ENCODE data around the gene TPRKB.
"Not testable (repeated sequence)": the region's sequence is repeated elsewhere in the genome, so short reads cannot be mapped to it uniquely, and the experiment has no call there.

The TPRKB gene

DNA sequence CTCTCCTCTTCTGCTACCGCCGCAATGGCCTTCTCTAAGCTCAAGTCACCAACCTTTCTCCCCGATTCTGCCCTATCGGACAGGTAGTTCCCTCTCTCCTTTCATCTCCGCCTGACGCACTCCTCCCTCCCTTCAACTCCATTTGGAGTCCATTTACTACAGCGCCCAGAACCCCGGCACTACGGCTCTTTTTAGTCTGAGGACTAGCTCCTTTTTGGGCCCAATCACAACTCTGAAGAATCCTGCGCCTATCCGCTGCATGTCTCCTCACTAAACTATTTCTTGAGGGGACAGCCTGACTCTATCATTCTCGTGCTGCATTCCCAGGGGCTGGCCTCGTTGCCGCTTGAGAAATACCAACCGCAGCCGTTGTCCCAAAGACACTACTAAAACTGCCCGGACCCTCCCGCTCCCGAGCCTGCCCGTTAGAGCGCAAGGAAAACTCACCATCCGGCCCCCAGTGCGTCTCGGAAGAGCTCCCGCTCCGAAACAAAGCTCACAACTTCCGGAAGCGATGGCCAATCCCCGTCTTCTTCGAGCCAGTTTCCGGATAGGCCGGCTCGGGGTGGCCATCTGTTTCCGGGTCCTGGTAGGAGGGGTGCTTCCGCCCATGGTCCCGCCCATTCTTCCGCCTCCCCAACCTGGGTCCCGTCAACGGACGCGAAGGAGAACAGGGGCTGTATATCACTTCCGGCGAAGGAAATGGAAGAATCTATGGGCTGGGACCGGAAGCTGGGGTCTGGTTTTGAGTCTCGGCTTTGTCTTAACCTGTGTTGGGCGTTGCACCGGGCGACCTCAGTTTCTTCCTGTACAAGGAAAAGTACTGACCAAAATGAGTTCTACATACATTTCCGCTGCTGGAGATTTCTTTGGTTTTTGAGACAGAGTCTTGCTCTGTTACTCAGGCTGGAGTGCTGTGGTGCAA is at the start of gene TPRKB:
TPRKB (minus strand) TSS at position 491 of the 925 bp plus-strand sequence. CDS start 2,776 bp downstream, outside the sequence.
- peak; percentile 93 for DNase-seq (ENCODE audit: low read depth)

DNA sequence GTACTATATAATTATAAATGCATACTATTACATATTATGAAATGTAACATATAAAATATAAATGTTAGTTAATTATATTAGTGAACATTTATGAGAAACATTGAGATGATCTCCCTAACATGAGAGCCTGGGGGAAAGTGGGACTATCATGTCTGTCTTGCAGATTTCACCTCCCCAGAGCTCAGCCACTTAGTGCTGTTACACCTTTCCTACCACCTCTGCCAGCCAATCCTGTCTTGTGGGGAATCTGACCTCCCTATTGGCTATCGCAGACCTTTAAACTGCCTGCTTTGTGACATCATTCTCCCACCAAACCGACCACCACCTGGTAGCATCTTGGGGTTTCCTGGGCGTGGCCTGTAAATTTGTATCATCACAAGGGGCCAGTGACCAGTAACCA is 46.7 kb upstream of the TPRKB start, which contains the start of gene C2orf78:
C2orf78 (plus strand) TSS at position 301 of the 400 bp plus-strand sequence. CDS start 127 bp downstream, outside the sequence.
- not testable (repeated sequence) for DNase-seq (ENCODE audit: low read depth)

DNA sequence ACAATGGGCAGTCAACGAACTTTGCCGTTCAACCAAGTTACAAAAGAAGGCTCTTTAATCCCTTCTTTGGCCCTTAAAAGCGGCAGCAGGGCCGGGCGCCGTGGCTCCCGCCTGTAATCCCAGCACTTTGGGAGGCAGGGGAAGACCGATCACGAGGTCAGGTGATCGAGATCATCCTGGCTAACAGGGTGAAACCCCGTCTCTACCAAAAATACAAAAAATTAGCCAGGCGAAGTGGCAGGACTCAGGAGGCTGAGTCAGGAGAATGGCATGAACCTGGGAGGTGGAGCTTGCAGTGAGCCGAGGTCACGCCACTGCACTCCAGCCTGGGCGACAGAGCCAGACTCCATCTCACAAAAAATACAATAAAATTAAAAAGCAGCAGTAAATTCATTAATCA is 46.3 kb upstream of the TPRKB start:
- not testable (repeated sequence) for DNase-seq (ENCODE audit: low read depth)

DNA sequence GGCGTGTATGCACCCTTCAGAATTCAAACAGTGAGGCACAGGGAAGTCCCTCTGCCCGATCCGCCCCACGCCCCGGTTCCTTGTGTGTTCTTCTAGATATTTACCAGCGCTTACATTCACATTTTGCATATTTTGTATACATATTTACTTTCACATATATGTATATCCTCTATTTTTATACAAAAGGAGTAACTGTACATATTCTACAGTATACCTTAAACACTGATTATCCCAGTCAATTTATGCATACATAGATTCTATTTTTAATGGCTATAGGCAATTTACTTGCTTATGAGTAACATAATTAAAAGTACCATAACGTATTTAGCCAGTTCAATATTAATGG is 43.1 kb upstream of the TPRKB start:
- DNase-seq (ENCODE audit: low read depth), result no peak

- peak; percentile 82 for DNase-seq (ENCODE audit: low read depth)
Measured at GRCh38 chr2:73779467-73780236, 42.5 kb upstream of the TPRKB start, which contains the start of gene DUSP11. TSS of gene DUSP11 (minus strand) at chr2:73780103. CDS start at chr2:73779974, 129 bp downstream.

DNA sequence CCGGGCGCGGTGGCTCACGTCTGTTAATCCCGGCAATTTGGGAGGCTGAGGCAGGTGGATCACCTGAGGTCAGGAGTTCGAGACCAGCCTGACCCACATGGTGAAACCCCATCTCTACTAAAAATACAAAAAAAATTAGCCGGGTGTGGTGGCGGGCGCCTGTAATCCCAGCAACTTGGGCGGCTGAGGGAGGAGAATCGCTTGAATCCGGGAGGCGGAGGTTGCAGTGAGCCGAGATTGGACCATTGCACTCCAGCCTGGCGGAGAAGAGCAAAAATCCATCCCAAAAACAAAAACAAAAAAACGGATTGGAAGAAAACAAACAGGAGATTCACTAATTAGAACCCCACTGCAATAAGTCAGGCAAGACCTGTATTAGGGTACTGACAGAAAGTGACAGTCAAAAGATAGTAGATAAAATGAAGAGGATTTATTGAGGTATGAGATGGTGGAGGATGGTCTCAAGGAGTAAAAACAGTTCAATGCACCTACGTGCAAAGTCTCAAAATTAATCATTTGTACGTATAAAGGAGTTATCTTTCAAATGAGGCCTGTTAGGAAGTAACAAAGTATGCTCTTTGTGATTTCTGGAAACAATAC is 41.8 kb upstream of the TPRKB start:
- DNase-seq (ENCODE audit: low read depth), result not testable (repeated sequence)

DNA sequence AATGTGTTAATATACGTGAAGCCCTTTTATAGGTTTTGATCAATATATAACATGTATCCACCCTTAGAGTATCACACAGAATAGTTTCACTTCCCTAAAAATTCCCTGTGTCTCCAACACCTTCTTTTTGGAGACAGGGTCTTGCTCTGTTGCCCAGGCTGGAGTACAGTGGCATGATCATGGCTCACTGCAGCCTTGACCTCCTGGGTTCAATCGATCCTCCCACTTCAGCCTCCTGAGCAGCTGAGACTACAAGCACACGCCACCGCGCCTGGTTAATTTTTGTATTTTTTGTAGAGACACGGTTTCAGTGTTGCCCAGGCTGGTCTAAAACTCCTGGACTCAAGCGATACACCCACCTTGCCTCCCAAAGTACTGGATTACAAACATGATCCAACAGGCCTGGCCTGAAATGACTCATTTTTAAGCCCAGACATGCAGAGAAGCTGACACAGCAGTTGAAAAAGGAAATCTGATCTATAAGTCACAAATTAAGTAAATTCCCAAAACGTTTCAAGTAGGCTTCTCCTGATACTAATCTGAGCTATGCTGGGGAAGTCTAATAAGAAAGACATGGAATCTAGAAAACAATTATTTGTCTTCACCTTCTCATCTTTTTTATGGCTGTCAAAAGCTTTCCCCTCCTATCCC is 39.8 kb upstream of the TPRKB start:
- DNase-seq (ENCODE audit: low read depth), result no peak

- DNase-seq (ENCODE audit: low read depth), result no peak
Measured at GRCh38 chr2:73776381-73776780, 39.2 kb upstream of the TPRKB start.

- DNase-seq (ENCODE audit: low read depth), result no peak
Measured at GRCh38 chr2:73772819-73773218, 35.7 kb upstream of the TPRKB start.

GRCh38 chr2:73770725-73771124 is 33.6 kb upstream of the TPRKB start:
- DNase-seq (ENCODE audit: low read depth), result no peak

DNA sequence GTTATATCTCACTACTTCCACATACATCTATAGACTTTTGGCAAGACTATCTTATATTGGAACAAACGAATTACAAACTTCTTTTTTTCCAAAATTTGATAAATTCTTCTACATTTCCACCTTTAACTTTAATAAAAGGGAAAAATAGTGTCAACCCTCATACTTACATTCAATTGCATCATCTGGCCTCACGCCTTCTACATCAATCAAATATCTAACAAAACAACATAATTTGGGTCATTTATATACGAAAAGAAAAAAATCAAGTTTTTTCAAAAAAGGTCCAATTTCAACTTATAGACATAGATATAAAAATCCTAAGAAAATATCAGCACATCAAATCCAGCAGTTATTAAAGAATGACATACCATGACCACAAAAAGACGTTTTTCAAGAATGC is 29.8 kb upstream of the TPRKB start:
- no peak for DNase-seq (ENCODE audit: low read depth)

- DNase-seq (ENCODE audit: low read depth), result no peak
Measured at GRCh38 chr2:73766349-73766748, 29.2 kb upstream of the TPRKB start.

DNA sequence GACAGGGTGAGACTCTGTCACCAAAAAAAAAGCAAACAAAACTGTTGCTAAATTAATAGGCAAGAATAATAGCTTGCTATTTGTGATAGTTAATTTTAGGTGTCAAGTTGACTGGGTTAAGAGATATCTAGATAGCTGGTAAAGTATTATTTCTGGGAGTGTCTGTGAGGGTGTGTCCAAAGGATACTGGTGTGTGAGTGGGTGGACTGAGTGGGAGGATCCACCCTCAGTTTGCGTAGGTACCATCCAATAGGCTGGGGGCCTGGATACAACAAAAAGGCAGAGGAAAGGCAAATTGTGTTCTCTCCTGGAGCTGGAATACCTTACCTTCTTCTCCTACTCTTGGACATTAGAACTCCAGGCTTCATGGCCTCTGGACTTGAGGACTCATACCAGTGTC is 27.8 kb upstream of the TPRKB start:
- DNase-seq (ENCODE audit: low read depth), result no peak

DNA sequence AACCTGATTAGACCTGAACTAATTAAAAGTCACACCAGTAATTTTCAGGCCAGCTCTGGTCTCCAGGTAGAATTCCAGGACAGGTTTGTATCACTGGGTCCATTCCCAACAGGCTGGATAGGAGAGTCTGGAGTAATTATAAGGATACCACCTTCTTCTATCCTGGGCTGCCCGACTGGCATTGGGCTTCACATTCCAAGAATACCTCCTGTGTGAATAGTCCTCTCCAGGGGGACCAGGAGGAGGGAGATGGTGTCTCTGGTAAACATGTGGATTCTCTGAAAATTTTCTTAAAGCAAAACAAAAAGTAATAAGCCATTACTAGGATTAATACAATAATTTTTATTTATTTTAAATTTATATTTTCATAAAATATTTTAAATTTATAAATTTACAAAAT is 25.4 kb upstream of the TPRKB start:
- no peak for DNase-seq (ENCODE audit: low read depth)

- DNase-seq (ENCODE audit: low read depth), result no peak
Measured at GRCh38 chr2:73759904-73760303, 22.8 kb upstream of the TPRKB start.

GRCh38 chr2:73759285-73759764 is 22.2 kb upstream of the TPRKB start:
- DNase-seq (ENCODE audit: low read depth), result no peak

GRCh38 chr2:73754332-73754731 is 17.2 kb upstream of the TPRKB start:
- not testable (repeated sequence) for DNase-seq (ENCODE audit: low read depth)

DNA sequence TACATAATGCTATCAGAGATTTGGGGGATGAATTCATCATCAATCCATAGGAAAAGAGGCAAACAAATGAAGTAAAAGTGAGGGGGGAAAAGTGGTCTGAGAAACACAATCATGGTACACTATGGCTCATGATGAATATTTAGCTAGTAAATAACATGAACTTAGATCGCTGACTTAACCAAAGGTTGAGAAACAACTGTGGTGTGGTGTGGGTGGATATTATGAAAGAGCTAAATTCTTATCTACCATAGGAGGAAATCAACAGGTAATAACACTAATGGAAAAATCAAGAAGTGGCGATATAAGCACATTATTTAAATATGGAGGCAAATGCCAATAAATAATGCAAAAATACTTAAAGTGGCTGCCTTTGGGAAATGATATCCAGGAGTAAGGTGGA is 12.2 kb upstream of the TPRKB start:
- no peak for DNase-seq (ENCODE audit: low read depth)

GRCh38 chr2:73746877-73747208 is 9.7 kb upstream of the TPRKB start:
- no peak for DNase-seq (ENCODE audit: low read depth)

DNA sequence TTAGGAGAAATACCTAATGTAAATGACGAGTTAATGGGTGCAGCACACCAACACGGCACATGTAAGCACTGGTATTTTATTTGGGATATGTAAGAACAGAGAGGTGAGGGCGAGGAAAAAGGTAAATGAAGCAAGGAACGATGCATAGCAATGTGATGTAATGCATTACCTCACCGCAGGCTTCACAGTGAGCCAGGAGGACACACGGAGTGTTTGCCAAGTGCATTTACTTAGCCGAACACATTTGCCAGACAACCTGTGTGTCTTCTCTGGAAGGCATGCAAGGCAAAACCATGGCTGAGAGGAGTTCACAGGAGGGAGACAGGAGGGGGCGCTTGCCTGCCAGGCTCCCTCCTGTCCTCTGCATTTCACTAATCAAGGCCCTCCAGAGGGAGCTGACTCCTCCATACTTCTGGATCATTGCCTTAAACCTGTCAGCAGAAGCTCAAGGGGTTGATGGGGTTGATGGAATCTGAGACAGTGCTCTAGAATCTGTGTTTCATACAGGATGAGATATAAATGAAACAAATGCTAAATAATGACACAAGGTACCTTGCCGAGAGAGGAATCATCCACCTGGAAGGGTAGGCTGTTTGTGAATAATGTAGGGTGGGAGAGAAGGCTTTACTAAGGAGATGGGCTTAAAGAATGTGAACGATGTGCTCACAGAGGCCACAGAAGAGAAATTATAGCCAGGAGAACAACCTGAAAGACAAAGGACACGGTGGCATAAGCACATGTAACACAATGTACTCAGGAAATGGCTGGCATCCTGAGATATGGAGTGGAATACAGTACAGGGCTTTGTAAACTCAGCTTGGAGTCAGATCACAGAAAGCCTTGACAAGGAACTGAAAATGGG is 9.1 kb upstream of the TPRKB start:
- DNase-seq (ENCODE audit: low read depth), result no peak

GRCh38 chr2:73740767-73741166 is 3.6 kb upstream of the TPRKB start:
- no peak for DNase-seq (ENCODE audit: low read depth)
